ENCODE results near the gene ARHGAP8. TPM values are rescaled to one million over a fixed set of nuclear protein-coding genes. Genes with fewer than 3 reads are reported as not detected.

The ARHGAP8 gene
- total RNA-seq, 1 experiment from 2014 or later, result not detected

DNA sequence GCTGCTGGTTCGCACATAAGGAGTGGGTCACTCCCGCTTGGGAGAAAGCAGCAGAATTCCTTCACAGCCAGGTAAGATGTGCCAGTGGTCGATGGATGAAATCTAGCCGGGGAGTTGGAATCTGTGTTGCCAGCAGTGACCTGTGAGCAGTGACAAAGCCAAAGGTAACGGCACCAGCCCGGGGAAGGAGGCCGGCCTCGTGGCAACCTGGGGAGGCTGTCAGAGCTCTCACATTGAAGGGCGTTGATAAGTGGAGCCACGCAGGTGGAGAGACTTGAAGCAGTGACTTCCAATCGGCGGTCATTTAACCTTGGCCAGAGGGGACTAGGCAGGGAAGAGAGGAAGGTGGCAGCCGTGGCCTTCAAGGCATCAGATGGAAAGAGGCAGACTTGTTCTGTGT lies 58.8 kb downstream of the ARHGAP8 start:
- Histone ChIP-seq H3K27me3 (ENCODE audit: low read length) (no peaks in the 10 kb centered on the region), H3K4me2 (ENCODE audit: low read depth, low read length, poor library complexity, severe bottlenecking) (no peak overlapping the region), H3K4me3 (ENCODE audit: low read length) (no peak overlapping the region), H3K27ac (ENCODE audit: low read length) (no peak overlapping the region), H3K9me3 (ENCODE audit: low read length) (no peaks in the 10 kb centered on the region), H3K4me1 (ENCODE audit: low read length) (no peaks in the 10 kb centered on the region), H3K9me2 (replicated peaks; ENCODE audit: insufficient read depth, low read length) (no peaks in the 10 kb centered on the region), H3K36me3 (ENCODE audit: insufficient read depth, low read length) (no peaks in the 10 kb centered on the region), H3K79me2 (ENCODE audit: low read length) (no peaks in the 10 kb centered on the region), H2AFZ (ENCODE audit: low read length) (no peak overlapping the region), H3K9ac (ENCODE audit: low read length) (no peak overlapping the region), H4K20me1 (ENCODE audit: insufficient read depth, low read depth, low read length) (no peaks in the 10 kb centered on the region)
- DNase-seq, result peak; percentile 2

DNA sequence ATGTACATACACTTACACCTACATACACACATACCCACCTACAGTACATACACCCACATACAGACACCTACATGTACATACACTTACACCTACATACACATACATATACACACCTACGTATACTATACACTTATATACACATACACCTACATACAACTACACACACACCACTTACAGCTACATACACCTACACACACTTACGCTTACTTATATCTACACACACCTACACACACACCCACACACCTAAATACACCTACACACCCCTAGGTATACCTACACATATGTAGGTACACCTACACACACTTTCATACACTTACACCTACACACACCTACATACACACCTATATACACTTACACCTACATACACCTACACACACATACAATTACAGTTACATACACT lies 61.0 kb downstream of the ARHGAP8 start:
- Histone ChIP-seq H3K27me3 (ENCODE audit: low read length) (no peaks in the 10 kb centered on the region), H3K4me3 (ENCODE audit: low read length) (no peak overlapping the region), H3K79me2 (ENCODE audit: low read length) (no peaks in the 10 kb centered on the region), H4K20me1 (ENCODE audit: insufficient read depth, low read depth, low read length) (no peaks in the 10 kb centered on the region), H3K27ac (ENCODE audit: low read length) (no peak overlapping the region), H3K9ac (ENCODE audit: low read length) (no peak overlapping the region), H3K4me1 (ENCODE audit: low read length) (no peaks in the 10 kb centered on the region), H3K36me3 (ENCODE audit: insufficient read depth, low read length) (no peaks in the 10 kb centered on the region), H3K9me3 (ENCODE audit: low read length) (no peaks in the 10 kb centered on the region), H2AFZ (ENCODE audit: low read length) (no peak overlapping the region), H3K4me2 (ENCODE audit: low read depth, low read length, poor library complexity, severe bottlenecking) (no peak overlapping the region), H3K9me2 (replicated peaks; ENCODE audit: insufficient read depth, low read length) (no peaks in the 10 kb centered on the region)
- no peak for DNase-seq

DNA sequence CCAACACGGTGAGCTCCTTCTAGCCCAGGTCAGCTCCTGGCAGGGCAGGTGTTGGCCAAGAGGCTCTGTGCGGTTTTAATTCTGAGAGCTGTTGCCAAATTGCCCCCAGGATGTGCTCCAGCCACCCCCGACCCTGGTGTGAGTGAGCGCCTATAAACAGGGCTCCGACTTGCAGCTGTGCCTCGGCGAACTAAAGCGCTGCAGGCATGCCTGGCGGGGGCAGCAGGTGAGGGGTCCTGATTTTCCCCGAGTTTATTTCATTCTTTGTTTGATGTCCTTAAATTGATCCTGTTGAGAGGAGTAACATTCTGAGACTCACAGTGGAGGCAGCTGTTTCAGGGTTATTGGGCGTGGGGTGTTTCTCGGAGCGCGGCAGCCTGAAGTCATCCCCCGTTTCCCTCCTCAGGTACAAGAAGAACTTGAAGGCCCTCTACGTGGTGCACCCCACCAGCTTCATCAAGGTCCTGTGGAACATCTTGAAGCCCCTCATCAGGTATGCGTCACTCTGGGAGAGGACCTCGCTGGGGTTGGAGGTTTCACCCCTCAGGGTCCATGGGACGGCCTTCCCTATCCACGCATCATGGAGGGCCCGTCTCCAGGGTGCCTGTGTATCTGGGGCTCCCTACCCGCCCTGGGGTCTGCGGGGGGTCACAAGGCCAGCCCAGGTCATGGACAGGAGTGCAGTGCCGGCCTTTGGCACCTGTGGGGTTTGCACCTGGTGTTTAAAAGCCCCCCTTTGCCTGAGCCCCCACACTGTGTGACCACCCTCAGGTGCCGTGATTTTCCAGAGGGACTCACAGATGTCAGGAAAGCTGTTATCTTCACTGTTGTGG lies 62.1 kb downstream of the ARHGAP8 start:
- Histone ChIP-seq H3K4me1 (ENCODE audit: low read length) (no peaks in the 10 kb centered on the region), H3K27ac (ENCODE audit: low read length) (no peak overlapping the region), H4K20me1 (ENCODE audit: insufficient read depth, low read depth, low read length) (no peaks in the 10 kb centered on the region), H2AFZ (ENCODE audit: low read length) (no peak overlapping the region), H3K9me3 (ENCODE audit: low read length) (no peaks in the 10 kb centered on the region), H3K4me3 (ENCODE audit: low read length) (no peak overlapping the region), H3K4me2 (ENCODE audit: low read depth, low read length, poor library complexity, severe bottlenecking) (no peak overlapping the region), H3K27me3 (ENCODE audit: low read length) (no peaks in the 10 kb centered on the region), H3K79me2 (ENCODE audit: low read length) (no peaks in the 10 kb centered on the region), H3K9ac (ENCODE audit: low read length) (no peak overlapping the region), H3K9me2 (replicated peaks; ENCODE audit: insufficient read depth, low read length) (no peaks in the 10 kb centered on the region), H3K36me3 (ENCODE audit: insufficient read depth, low read length) (no peaks in the 10 kb centered on the region)
- DNase-seq, result peak; percentile 32

GRCh38 chr22:44815099-44816070 lies 63.0 kb downstream of the ARHGAP8 start:
- no peaks in the 10 kb centered on the region for H4K20me1 ChIP-seq (ENCODE audit: insufficient read depth, low read depth, low read length)
- H3K79me2 ChIP-seq (ENCODE audit: low read length), result no peaks in the 10 kb centered on the region
- H3K27me3 ChIP-seq (ENCODE audit: low read length), result no peaks in the 10 kb centered on the region
- H3K36me3 ChIP-seq (ENCODE audit: insufficient read depth, low read length), result no peaks in the 10 kb centered on the region
- no peak overlapping the region for H3K4me3 ChIP-seq (ENCODE audit: low read length)
- no peak overlapping the region for H3K9ac ChIP-seq (ENCODE audit: low read length)
- H3K9me2 ChIP-seq (replicated peaks; ENCODE audit: insufficient read depth, low read length), result no peaks in the 10 kb centered on the region
- H3K27ac ChIP-seq (ENCODE audit: low read length), result no peak overlapping the region
- no peaks in the 10 kb centered on the region for H3K9me3 ChIP-seq (ENCODE audit: low read length)
- H3K4me1 ChIP-seq (ENCODE audit: low read length), result no peaks in the 10 kb centered on the region
- DNase-seq, result peak; percentile 27
- no peak overlapping the region for H3K4me2 ChIP-seq (ENCODE audit: low read depth, low read length, poor library complexity, severe bottlenecking)
- H2AFZ ChIP-seq (ENCODE audit: low read length), result no peak overlapping the region

DNA sequence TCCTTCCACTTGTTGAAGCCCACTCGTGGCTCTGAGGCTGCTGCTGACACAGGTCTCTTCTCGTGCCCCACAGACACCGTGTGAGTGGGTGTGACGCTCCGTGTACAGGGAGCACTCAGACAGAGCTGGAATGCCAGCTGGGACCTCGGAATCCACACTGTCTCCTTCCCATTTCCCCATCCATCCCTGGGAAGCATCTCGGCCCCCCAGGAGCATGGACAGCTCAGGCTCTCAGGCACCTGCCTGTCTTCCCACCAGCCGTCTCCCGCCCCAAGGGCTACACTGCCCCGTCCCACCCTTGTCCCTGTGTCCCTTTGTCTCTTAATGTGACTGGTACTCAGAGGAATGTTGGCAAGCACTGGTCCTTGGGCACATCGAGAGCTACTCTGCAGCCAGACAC lies 63.8 kb downstream of the ARHGAP8 start:
- no peak for DNase-seq
- H3K27ac ChIP-seq (ENCODE audit: low read length), result no peak overlapping the region
- H3K9me2 ChIP-seq (replicated peaks; ENCODE audit: insufficient read depth, low read length), result no peaks in the 10 kb centered on the region

DNA sequence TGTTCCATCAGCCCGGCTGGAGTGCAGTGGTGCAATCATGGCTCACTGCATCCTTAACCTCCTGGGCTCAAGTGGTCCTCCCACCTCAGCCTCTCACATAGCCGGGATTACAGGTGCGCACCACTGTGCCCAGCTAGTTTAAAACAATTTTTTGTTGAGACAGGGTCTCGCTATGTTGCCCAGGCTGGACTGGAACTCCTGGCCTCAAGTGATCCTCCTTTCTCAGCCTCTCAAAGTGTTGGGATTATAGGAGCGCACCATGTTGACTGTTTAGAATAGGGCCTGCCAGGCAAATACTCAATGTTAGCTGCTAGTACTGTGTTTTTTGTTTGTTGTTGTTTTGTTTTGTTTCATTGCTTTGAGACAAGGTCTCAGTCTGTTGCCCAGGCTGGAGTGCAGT lies 66.4 kb downstream of the ARHGAP8 start:
- Histone ChIP-seq H3K9me2 (replicated peaks; ENCODE audit: insufficient read depth, low read length) (no peaks in the 10 kb centered on the region), H3K9me3 (ENCODE audit: low read length) (no peaks in the 10 kb centered on the region), H3K4me3 (ENCODE audit: low read length) (no peak overlapping the region), H3K36me3 (ENCODE audit: insufficient read depth, low read length) (no peaks in the 10 kb centered on the region), H3K9ac (ENCODE audit: low read length) (no peak overlapping the region), H3K4me2 (ENCODE audit: low read depth, low read length, poor library complexity, severe bottlenecking) (no peak overlapping the region), H2AFZ (ENCODE audit: low read length) (no peak overlapping the region), H3K4me1 (ENCODE audit: low read length) (no peaks in the 10 kb centered on the region), H3K27me3 (ENCODE audit: low read length) (no peaks in the 10 kb centered on the region), H4K20me1 (ENCODE audit: insufficient read depth, low read depth, low read length) (no peaks in the 10 kb centered on the region), H3K79me2 (ENCODE audit: low read length) (no peaks in the 10 kb centered on the region), H3K27ac (ENCODE audit: low read length) (no peak overlapping the region)
- no peak for DNase-seq

More for the DNA sequence above, 63.8 kb downstream of the ARHGAP8 start:
- no peak overlapping the region for H3K9ac ChIP-seq (ENCODE audit: low read length)
- H3K4me1 ChIP-seq (ENCODE audit: low read length), result no peaks in the 10 kb centered on the region
- no peaks in the 10 kb centered on the region for H3K79me2 ChIP-seq (ENCODE audit: low read length)
- H3K4me2 ChIP-seq (ENCODE audit: low read depth, low read length, poor library complexity, severe bottlenecking), result no peak overlapping the region
- no peaks in the 10 kb centered on the region for H3K9me3 ChIP-seq (ENCODE audit: low read length)
- H3K27me3 ChIP-seq (ENCODE audit: low read length), result no peaks in the 10 kb centered on the region
- H2AFZ ChIP-seq (ENCODE audit: low read length), result no peak overlapping the region
- H4K20me1 ChIP-seq (ENCODE audit: insufficient read depth, low read depth, low read length), result no peaks in the 10 kb centered on the region
- no peak overlapping the region for H3K4me3 ChIP-seq (ENCODE audit: low read length)
- H3K36me3 ChIP-seq (ENCODE audit: insufficient read depth, low read length), result no peaks in the 10 kb centered on the region

GRCh38 chr22:44819966-44820631 lies 67.7 kb downstream of the ARHGAP8 start:
- Histone ChIP-seq H3K4me3 (ENCODE audit: low read length) (no peak overlapping the region), H3K9me2 (replicated peaks; ENCODE audit: insufficient read depth, low read length) (no peaks in the 10 kb centered on the region), H3K9ac (ENCODE audit: low read length) (no peak overlapping the region), H3K27me3 (ENCODE audit: low read length) (no peaks in the 10 kb centered on the region), H3K4me2 (ENCODE audit: low read depth, low read length, poor library complexity, severe bottlenecking) (no peak overlapping the region), H3K4me1 (ENCODE audit: low read length) (no peaks in the 10 kb centered on the region), H2AFZ (ENCODE audit: low read length) (no peak overlapping the region), H3K79me2 (ENCODE audit: low read length) (no peaks in the 10 kb centered on the region), H3K36me3 (ENCODE audit: insufficient read depth, low read length) (no peaks in the 10 kb centered on the region), H3K27ac (ENCODE audit: low read length) (no peak overlapping the region), H3K9me3 (ENCODE audit: low read length) (no peaks in the 10 kb centered on the region), H4K20me1 (ENCODE audit: insufficient read depth, low read depth, low read length) (no peaks in the 10 kb centered on the region)
- DNase-seq, result no peak
